Lung microvascular endothelial cell (primary cell): ENCODE measurements around the gene ITGB5. TPM values are rescaled to one million over a fixed set of nuclear protein-coding genes. Genes with fewer than 3 reads are reported as not detected.

Experiments
- DNase-seq, 2 donors: peaks; one replicate each; pipeline versions ENCODE4 v3.0.0 to v3.0.0-alpha.2; 2010; ENCODE audit warnings: low read depth in 2 of 2
- total RNA-seq: library from RNA; depleted of rRNA; stranded (reverse); fragments of >200 nt; gene quantifications from 2 replicates; pipeline ENCODE4 v1.2.1, GENCODE V29; 2014

ITGB5 gene, protein sequence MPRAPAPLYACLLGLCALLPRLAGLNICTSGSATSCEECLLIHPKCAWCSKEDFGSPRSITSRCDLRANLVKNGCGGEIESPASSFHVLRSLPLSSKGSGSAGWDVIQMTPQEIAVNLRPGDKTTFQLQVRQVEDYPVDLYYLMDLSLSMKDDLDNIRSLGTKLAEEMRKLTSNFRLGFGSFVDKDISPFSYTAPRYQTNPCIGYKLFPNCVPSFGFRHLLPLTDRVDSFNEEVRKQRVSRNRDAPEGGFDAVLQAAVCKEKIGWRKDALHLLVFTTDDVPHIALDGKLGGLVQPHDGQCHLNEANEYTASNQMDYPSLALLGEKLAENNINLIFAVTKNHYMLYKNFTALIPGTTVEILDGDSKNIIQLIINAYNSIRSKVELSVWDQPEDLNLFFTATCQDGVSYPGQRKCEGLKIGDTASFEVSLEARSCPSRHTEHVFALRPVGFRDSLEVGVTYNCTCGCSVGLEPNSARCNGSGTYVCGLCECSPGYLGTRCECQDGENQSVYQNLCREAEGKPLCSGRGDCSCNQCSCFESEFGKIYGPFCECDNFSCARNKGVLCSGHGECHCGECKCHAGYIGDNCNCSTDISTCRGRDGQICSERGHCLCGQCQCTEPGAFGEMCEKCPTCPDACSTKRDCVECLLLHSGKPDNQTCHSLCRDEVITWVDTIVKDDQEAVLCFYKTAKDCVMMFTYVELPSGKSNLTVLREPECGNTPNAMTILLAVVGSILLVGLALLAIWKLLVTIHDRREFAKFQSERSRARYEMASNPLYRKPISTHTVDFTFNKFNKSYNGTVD
- 49.2 and 90.2 TPM in 2 replicates for total RNA-seq

DNA sequence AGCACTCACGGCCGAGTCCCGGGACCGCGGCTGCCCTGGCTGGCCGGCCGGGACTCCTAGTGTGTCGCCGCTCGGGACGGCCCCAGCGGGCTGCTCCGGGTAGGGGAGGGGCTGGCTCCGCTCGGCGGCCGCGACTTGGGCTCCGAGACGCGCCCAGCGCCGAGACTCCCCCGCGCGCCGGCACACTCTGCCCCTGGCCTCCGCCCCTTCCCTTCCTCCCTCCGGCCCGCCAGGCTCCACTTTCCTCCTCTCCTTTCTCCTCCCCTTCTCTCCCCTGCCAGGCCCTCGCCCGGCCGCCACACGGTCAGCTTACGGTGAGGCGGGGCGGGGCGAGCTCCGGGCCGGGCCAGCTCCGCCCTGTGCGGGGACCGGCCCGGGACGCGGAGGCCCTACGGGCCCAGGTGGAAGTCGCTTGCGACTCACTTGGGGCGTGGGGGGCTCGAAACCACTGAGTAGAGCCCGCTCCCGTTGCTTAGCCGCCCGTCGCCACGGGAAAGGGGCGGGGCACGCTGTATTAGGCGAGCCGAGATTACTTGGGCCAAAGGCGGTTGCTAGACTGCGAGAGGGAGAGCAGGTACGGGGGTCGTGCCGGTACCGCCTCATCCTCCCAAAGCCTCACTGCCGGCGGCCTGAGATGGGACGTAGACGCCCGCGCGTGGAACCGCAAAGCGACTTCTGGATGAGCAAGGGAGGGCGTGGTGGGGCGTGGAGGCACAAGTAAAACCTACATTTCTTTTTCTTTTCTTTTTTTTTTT lies at the start of gene ITGB5:
ITGB5 (minus strand) TSS at position 189 of the 755 bp plus-strand sequence. CDS start 365 bp downstream, outside the sequence.
- peak; percentile 51 to 57 for DNase-seq

GRCh38 chr3:124935794-124936542 lies 48.8 kb upstream of the ITGB5 start:
- no peak for DNase-seq

DNA sequence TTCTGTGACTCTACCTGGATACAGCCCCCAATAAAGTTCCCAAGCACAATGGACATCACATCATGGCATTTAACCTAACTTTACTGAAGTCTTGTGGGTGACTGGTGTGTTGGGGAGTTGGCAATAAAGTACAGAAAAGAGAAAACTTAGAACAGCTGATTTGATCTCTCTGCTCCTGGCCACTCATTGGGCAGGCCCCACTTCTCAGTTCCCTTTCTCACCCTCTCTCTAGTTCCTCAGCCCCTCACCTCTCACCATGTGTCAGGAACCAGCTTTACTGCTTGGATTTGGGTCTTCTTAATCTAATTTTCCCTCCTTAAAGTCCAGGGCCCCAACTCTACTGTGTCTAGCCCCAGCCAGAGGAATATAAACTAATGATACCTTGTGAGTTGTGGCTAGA lies 48.1 kb upstream of the ITGB5 start:
- DNase-seq = no peak

DNA sequence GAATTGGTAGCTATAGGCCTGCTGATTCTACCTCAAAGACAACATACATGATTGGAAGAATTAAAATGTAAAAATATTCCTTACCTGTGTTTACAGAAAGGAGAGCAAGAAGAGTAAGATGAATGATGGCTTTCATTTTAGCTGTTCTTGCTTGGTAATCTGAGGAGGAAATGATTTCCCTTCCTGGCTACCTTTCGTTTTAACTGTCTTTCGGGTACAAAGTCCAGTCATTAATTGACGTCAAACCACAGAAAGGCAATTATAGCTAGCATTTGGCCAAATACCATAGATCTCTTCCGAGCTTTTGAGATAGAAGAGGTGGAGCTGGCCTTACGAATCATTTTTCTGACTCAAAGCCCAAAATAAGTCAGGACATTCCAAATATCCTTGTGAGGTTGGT lies 47.4 kb upstream of the ITGB5 start, which contains the start of gene MUC13:
MUC13 (minus strand) TSS at position 175 of the 400 bp plus-strand sequence; CDS start at position 136, 39 bp downstream.
- no peak for DNase-seq

DNA sequence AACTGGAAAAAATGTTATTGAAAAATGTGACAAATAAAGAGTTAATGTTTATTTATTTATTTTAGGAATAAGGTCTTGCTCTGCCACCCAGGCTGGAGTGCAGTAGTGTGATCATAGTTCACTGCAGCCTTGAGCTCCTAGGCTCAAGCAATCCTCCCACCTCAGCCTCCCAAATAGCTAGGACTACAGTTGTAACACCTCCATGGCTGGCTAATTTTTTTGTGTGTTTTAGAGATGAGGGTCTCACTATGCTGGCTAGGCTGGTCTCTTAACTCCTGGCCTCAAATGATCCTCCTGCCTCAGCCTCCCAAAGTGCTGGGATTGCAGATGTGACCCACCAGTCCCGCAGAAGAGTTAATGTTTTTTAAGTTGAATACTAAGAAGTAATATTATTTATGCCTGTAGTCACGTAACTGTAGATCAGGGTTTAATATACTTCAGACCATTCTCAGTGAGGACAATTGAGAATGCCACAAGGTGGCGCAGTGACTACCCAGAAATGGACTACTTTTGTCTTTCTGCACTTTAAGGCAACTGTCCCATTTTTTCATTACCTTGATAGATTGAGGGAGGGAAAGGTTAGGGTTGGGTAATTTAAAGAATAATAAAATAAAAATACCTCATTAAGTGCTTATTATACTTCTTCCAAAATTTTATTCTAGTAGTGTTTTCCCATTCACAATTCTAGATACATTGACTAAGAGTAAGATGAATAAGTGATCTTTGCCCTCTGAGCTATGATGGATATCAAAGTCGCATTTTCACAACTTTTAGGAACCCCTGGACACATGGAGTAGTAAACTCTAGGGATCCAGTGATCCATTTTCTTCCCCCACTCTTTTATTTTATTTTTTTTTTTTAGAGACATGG lies 41.4 kb upstream of the ITGB5 start:
- peak; percentile 77 to 84 for DNase-seq

DNA sequence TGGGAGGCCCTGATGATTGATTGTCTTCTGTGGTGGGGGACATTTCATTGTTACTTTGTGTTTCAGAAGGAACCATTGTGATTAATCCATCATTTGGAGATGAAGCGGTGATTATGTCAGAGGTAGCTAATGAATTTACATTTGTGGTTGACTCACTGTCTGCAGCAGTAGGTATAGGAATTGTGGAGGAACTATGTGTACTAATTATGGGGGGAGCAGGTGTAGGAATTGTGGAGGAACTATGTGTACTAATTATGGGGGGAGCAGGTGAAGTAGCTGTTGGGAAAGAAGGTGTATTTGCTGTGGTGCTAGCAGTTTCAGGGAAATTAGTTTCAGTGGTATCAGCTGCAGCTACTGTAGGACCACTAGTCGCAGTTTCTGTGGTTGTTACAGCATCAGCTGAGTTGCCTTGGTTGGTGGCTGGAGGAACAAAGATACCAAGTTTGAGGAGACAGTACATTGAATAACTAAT lies 40.4 kb upstream of the ITGB5 start:
- DNase-seq = no peak

DNA sequence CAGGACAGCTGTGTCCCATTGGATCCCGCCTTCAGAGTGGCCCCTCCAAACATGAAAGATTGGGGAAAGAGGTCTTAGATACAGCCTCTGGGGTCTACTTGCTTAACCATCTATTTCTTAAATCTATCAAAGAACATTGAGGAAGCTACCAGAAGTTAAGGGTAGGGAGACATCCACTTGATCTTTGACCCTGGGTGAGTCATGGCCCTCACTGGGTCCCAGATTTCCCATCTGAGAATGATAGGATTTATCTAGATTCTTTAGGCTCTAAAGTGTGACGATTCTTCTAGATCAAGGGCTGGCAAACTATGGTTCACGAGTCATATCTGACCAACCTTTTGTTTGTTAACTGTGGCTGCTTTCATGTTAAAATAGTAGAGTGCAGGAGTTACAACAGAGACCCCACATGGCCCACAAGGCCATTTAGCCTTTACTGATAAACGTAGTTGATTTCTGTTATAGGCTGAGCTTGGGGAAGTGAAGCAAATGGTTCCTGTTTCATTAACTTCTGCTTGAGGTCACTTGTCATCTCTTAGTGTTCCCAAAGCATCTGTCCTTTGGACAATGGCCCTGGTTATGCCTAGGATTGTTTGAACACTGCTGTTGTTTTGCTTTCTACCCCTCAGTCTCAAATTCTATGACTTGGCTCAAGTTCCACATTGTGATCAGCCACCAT lies 39.4 kb upstream of the ITGB5 start:
- DNase-seq = no peak

DNA sequence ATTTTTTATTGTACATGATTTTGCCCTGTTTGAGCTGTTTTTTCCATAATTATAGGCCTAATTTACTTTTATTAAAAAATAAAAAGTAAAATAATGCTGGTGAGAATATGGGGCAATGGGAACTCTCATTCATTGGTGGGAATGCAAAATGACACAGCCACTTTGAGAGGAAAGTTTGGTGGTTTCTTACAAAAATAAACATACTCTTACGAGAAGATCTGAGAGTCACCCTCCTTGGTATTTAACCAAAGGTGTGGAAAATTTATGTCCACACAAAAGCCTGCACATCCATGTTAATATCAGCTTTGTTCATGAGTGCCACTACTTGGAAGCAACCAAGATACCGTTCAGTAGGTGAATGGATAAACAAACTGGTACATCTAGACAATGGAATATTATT lies 37.6 kb upstream of the ITGB5 start:
- DNase-seq = no peak

DNA sequence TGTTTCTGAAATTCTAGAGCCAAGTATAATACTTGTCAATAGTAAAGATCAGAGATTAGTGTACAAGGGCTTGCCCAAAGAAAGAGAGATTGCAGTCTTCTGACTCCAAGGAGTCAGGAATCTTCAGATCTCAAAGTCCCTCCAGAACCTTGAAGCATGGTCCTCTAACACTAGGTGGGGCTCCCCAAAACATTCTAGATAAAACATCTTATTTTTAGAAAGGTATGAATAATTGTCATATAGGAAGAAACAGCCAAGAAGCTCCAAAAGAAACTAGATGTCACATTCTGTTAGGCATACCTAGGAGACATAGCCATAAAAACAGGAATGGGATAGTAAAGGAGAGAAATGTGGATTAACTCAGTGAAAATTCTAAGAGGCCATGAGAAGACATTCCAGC lies 36.7 kb upstream of the ITGB5 start:
- no peak for DNase-seq

GRCh38 chr3:124920718-124921117 lies 33.6 kb upstream of the ITGB5 start:
- no peak for DNase-seq

DNA sequence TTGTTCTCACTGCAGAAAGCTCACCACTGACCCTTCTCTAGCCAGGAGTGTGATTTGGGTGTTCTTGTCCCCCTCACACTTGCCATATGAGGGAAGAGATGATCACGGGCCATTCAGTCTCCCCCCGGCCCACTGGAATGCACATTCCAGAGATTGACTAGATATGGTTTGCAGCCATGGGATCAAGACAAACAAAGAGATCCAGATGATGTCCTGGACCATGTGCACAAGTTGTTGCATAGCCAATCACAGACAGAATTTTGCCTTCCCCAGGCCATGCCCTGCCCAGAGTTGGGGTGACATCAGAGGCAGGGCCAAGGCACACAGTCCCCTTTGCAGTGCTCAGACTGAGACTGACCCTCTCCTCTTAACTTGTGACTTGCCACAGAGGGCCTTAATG lies 32.6 kb upstream of the ITGB5 start:
- no peak for DNase-seq

DNA sequence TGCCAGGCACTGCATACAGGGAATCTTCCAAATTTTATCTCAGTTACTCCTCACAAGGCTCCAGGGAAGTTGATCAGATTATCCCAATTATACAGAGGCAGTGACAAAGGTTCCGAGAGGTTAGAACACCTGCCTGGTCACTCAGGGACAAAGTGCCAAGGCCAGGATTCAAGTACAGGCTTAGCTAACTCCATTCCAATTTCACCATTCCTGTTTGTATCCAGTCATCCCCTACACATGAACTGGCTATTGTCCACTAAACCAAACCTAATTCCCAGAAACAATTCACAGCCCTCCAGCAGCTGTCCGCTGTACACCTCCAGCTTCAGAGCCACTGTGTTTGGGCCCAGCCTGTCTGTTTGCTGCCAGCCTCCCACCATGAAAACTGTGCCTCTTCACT lies 31.4 kb upstream of the ITGB5 start:
- DNase-seq = no peak

DNA sequence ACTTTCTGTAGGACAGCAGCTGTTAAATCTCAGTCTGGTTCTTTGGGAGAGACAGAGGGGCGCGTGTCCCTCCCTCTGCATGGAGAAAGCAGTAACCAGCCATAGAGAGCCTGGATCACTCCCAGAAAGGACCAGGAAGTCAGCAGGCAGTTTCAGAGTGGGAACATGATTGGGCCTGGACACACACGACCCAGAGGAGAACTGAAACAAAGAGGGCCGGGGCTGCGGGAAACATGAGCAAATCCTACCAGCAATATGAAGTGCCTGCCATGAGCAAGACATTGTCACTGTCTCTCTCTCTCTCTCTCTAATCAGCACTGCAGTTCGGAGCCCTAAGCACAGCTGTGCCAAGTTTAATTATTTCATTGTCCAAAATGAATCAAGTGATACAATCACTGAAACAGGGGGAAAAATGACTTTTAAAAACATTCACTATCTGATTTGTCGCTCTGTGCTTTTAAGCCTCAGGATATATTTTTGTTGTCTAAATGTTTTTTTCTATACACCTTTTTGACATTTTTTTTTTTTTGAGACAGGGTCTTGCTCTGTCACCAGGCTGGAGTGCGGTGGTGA lies 29.8 kb upstream of the ITGB5 start:
- peak; percentile 4 to 41 for DNase-seq

- no peak for DNase-seq
Observed at GRCh38 chr3:124915254-124915653, 28.1 kb upstream of the ITGB5 start.

DNA sequence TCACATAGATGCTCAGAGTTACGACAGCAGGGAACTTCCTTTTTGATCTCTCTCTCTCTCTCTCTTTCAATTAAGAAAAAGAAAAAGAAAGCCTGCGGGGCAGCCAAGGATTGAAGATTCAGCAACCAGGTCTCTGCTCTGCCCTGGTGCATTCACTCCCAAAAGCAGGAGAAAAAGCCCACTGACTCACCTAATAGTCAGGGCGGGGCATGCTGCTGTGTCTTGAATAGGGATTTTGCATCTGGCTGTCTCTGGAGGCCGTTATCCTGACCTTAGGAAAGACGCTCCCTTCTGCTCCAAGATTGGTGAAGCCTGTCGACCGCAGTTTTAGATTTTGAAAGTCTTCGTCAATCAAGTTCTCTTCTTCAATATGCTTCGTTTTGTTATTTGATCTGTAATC lies 20.8 kb upstream of the ITGB5 start:
- DNase-seq = no peak

- no peak for DNase-seq
Observed at GRCh38 chr3:124904835-124905492, 17.8 kb upstream of the ITGB5 start.

DNA sequence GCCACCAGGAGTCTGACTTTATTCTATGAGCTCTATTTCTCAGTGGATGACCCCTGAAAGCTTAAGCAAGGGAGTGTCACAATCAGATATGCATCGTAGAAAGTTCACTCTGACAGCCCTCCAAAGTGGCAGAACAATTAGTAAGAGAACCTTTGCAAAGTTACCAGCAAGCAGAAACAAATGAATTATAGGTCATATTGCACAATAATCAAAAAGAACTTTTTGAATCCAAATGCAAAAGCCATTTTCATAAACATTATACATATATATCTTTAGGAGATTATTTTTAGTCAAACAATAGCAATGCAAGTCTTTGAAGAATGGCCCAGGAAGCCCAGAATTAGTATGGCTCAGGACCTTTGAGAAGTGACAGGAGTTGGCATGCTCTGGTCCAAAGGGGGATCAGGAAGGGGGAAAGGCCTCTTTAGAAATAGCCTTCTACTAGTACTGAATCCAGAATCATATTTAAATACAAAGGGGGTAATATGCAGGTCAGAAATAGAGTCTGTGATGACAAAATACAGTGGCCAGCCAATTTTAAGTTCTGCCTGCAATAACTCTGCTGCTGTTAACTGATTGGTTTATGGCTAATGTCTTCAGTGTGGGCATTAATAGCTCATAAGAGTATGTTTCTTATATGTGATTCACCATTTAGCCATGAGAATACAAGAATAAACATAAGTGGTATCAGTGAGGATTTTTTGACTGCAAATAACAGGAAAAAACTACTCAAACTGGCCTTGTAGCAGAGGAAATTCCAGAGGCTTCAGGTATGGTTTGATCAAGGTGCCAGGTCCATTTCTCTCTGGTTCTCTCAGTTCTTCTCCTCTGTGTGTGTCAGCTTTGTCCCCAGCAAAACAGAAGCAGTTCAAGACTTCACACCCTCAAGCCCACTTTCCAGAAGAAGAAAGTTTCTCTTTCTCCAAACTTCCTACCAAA lies 17.0 kb upstream of the ITGB5 start:
- no peak for DNase-seq
